ENCODE results near the gene MYL7. TPM values are rescaled to one million over a fixed set of nuclear protein-coding genes. Genes with fewer than 3 reads are reported as not detected.

MYL7 gene
- total RNA-seq, 1 experiment from 2014 or later, result not detected

GRCh38 chr7:44139311-44140010 lies 1.7 kb downstream of the MYL7 start:
- intact Hi-C loops (cut with micrococcal nuclease), result no loop called here
- Histone ChIP-seq H3K27ac (ENCODE audit: low read depth, low read length) (no peak overlapping the region), H3K9ac (ENCODE audit: low read length) (no peak overlapping the region)

More at GRCh38 chr7:44139311-44140010, 1.7 kb downstream of the MYL7 start:
- no peak overlapping the region for H2AFZ ChIP-seq (ENCODE audit: low read depth, low read length, poor library complexity, severe bottlenecking)
- no peak overlapping the region for H3K4me2 ChIP-seq (ENCODE audit: low read length)
- no peaks in the 10 kb centered on the region for H3K79me2 ChIP-seq (ENCODE audit: insufficient read depth, low read length)
- no peaks in the 10 kb centered on the region for H3K9me3 ChIP-seq (ENCODE audit: control insufficient read depth in 1 of 2, insufficient read depth in 1 of 2, low read depth in 1 of 2, low read length in 2 of 2)
- TF ChIP-seq EZH2 (IDR thresholded peaks at IDR 0.05) (no peak), SRF (IDR thresholded peaks at IDR 0.05; ENCODE audit: low read depth) (no peak), SP1 (IDR thresholded peaks at IDR 0.05; ENCODE audit: low read depth) (no peak), ZNF274 (IDR thresholded peaks at IDR 0.05; ENCODE audit: low read depth, low read length) (no peak), RAD21 (IDR thresholded peaks at IDR 0.05; ENCODE audit: low read depth) (no peak), ZFX (IDR thresholded peaks at IDR 0.05) (no peak), CTCF (IDR thresholded peaks at IDR 0.05 in 2 of 3, conservative IDR thresholded peaks at IDR 0.05 in 1 of 3; ENCODE audit: borderline replicate concordance in 1 of 3, insufficient read depth in 1 of 3, low read depth in 2 of 3, low read length in 2 of 3) (no peak), SIN3A (IDR thresholded peaks at IDR 0.05; ENCODE audit: low read depth) (no peak), FOSL1 (IDR thresholded peaks at IDR 0.05; ENCODE audit: low read depth) (no peak), CBX3 (IDR thresholded peaks at IDR 0.05; ENCODE audit: low read depth) (no peak), MAX (IDR thresholded peaks at IDR 0.05) (no peak), CEBPB (IDR thresholded peaks at IDR 0.05; ENCODE audit: low read depth) (no peak), EZH2phosphoT487 (IDR thresholded peaks at IDR 0.05; ENCODE audit: borderline replicate concordance) (no peak), JUND (IDR thresholded peaks at IDR 0.05) (no peak), YY1 (IDR thresholded peaks at IDR 0.05; ENCODE audit: extremely low read depth, insufficient replicate concordance, low read depth, low read length) (no peak), ELF1 (IDR thresholded peaks at IDR 0.05; ENCODE audit: borderline replicate concordance, low read depth) (no peak), ATF3 (IDR thresholded peaks at IDR 0.05) (no peak)
- POLR2A ChIA-PET, result no interaction called here
- RAD21 ChIA-PET (ENCODE audit: low non-redundant PET in 1 of 2, low total read pairs in 2 of 2, uncharacterized antibody in 2 of 2, unreplicated experiment in 2 of 2), result no interaction called here
- no peak for ATAC-seq
- DNase-seq (ENCODE audit: low read depth, low spot score), result no peak
- H3K36me3 ChIP-seq (ENCODE audit: control insufficient read depth in 1 of 2, insufficient read depth in 2 of 2, low read length in 2 of 2), result no peaks in the 10 kb centered on the region
- H3K4me1 ChIP-seq (ENCODE audit: control insufficient read depth in 1 of 2, insufficient read depth in 2 of 2, low read length in 2 of 2), result no peaks in the 10 kb centered on the region
- no TSS peak for BruUV-seq (replicated peaks)
- no peaks in the 10 kb centered on the region for H3K9me2 ChIP-seq (ENCODE audit: insufficient read depth)
- no peaks in the 10 kb centered on the region for H4K20me1 ChIP-seq (ENCODE audit: insufficient read depth)
- CTCF ChIA-PET, result no interaction called here
- H3K4me3 ChIP-seq (replicated peaks in 1 of 2; ENCODE audit: low read depth in 1 of 2, low read length in 2 of 2), result no peak overlapping the region
- H3K27me3 ChIP-seq (ENCODE audit: insufficient read depth, low read length), result no peaks in the 10 kb centered on the region

Measured in HCT116 (cell line).